Activated CD4-positive, alpha-beta T cell treated with anti-CD3 and anti-CD28 coated beads for 48 hours (primary cell): ENCODE results near the gene IFNGR1.
"Not testable (repeated sequence)": the region's sequence is repeated elsewhere in the genome, so short reads cannot be mapped to it uniquely, and the experiment has no call there.

Experiments used
- DNase-seq: peaks from one replicate; pipeline ENCODE4 v3.0.0-alpha.2; 2020

Gene IFNGR1

GRCh38 chr6:137208279-137208678 lies 10.9 kb downstream of the IFNGR1 start:
- DNase-seq, result no peak

- not testable (repeated sequence) for DNase-seq
Measured at GRCh38 chr6:137207457-137207856, 11.7 kb downstream of the IFNGR1 start.

GRCh38 chr6:137206577-137206976 lies 12.6 kb downstream of the IFNGR1 start:
- no peak for DNase-seq

- DNase-seq, result no peak
Measured at GRCh38 chr6:137203256-137203655, 15.9 kb downstream of the IFNGR1 start.

DNA sequence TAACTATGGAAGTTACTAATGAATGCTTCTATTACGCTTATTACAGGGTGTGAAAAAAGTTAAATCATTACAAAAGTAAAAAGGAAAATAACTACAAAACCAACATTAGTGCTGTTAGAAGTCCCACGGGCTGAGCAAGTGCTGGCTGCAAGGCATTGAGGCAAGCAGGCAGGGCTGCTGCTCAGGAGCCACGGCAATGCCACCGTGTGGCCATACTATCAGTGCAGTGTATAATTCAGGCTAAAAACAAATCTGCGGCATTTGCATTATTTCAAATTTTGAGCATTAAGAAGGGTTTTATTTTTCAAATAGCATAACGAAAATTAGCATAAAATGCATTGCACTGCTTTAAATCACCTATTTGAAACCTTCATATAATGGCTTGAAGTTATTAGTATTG lies 17.1 kb downstream of the IFNGR1 start:
- DNase-seq, result no peak

GRCh38 chr6:137201006-137201405 lies 18.2 kb downstream of the IFNGR1 start:
- no peak for DNase-seq

- no peak for DNase-seq
Measured at GRCh38 chr6:137200288-137200687, 18.9 kb downstream of the IFNGR1 start.

DNA sequence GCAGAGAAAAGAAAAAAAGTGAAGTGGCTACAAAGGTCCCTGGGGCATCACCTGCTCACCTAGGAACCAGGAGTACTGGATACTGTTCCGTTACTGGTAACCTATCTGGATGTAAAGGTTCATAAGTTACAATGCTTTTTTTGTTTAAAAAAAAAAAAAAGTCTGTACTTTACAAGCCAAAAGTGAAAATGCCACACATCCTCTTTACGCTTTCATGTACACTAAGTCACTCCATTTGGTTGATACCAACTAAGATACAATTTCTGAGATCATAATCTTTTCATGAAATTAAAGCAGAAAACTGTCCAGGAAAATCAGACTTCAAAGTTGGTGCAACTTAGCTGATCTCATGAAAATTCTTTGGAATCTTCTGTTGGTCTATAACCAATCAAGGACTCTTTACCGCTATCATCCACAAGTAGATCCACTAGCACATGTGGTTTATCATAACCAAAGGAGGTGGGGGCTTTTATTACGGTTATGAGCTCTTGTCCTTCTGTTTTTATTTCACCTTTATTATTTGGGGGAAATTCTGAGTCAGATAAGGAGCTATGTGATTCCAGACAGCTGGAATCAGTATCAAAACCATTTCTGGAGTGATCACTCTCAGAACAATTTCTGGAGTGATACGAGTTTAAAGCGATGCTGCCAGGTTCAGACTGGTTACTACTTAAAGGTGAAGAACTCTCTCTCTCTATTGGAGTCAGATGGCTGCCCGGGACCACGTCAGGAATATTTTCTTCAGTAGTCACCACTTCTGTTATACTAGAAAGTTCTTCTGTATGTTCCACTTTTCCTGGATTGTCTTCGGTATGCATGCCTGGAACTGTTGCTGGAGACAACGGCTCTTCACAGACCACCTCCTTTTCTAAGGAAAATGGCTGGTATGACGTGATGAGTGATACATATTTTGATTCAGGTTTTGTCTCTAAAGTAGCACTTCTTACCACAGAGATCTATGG lies 21.2 kb downstream of the IFNGR1 start:
- DNase-seq, result no peak

DNA sequence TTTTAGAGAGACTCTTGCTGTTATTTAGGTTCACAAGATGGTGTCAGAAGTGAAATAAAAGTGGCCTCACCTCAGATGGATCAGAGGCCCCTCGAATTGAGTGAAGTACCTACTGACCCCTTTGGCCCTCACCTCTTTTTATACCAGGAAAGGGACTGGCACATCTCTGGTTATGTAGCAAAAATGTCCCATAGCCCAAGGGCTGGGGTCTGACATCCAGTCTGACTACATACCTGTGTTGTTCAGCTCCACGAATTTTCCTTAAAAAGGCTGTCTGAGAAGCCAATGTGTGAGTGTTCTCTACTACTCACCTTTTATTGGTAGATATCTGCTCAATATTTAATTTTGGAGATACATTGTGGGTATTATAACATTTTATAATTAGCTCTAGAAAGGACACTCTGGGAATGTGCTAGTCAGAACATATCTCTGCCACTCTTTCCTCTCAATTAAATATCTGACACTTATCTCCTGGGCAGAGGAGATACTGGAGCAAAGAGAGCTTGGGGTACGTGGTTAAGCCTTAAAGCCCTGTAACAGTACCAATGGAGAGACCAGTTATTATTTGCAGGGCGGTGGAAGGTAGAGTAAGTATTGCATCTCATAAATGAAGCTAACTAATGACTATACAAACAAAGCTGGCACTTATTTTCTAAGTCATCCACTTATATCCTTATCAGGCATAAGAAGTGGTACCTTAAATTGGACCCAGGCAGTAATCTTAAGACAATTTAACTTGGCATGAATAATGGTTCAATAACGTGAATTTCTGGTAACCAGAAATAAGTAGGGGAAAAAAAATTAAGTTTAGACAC lies 25.7 kb downstream of the IFNGR1 start:
- no peak for DNase-seq

- DNase-seq, result no peak
Measured at GRCh38 chr6:137192821-137193220, 26.4 kb downstream of the IFNGR1 start.

DNA sequence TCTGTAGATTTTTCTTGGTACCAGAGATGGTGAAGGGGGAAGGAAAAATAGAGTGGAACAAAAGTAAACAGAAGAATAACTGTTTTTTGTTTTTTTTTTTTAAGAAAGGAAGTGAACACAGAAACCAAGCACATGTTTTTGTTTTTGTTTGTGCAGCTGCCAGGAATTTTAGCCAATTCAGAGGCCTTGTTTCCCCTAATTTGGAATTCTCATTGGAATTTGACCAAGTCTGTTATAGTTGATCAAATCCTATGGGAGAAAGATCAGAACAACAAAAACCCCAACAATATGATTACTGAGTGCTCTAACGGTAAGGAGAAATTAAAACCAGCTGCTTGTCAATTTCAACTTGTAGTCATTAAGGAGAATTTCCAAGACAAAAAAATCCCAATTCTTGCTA lies 27.5 kb downstream of the IFNGR1 start:
- DNase-seq, result no peak

GRCh38 chr6:137191236-137191635 lies 27.9 kb downstream of the IFNGR1 start:
- DNase-seq, result no peak

DNA sequence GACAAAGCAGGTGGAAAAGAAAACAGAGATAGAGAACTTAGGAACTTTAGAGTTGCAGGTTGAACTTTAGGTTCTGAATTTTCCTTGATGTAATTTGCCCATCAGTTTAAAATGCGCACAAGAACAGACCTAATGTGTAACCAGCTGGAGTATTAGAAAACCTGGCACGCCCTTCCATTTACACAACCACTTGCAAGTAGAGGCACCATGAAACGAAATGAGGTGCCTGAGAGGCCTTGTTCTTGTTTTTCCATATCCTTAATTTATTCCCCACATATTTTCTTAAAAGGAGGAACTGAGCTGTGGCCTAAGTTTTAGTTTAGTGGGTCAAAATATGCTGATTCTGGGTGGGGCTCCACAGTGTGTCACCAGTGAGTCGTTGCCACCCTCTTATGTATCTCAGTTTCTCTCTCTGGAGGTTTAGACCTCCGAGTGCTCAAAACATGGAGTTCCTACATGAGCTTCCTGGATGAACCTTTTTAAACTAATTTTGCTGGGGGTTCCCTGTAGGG lies 28.5 kb downstream of the IFNGR1 start:
- no peak for DNase-seq

DNA sequence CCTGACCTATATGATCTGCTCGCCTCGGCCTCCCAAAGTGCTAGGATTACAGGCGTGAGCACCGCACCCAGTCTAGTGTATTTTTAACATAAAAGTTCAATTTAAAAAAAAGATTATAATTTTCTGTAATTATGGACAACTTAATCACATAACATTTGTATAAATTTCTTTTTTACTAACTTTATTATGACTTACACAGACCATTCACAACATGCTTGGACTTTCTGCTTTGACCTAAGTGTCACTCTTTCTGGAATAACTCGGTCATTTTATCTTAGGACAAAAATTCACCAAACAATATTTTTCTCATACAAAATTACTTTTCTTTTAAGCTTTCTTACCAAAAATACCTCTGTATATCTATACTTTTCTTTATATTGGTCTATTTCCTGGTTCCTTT lies 30.3 kb downstream of the IFNGR1 start:
- DNase-seq, result no peak

GRCh38 chr6:137185290-137185689 lies 33.9 kb downstream of the IFNGR1 start:
- no peak for DNase-seq

GRCh38 chr6:137182654-137183073 lies 36.5 kb downstream of the IFNGR1 start:
- DNase-seq, result no peak

- DNase-seq, result no peak
Measured at GRCh38 chr6:137181891-137182653, 37.1 kb downstream of the IFNGR1 start.

DNA sequence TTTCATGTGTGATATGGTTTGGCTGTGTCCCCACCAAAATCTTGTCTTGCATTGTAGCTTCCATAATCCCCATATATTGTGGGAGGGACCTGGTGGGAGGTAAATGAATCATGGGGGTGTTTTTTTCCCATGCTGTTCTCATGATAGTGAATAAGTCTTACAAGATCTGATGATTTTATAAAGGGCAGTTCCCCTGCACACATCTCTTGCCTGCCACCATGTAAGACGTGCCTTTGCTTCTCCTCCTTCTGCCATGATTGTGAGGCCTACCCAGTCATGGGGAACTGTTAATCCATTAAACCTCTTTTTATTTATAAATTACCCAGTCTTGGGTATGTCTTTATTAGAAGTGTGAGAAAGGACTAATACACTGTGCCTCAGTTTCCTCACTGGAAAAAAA lies 41.6 kb downstream of the IFNGR1 start:
- no peak for DNase-seq

DNA sequence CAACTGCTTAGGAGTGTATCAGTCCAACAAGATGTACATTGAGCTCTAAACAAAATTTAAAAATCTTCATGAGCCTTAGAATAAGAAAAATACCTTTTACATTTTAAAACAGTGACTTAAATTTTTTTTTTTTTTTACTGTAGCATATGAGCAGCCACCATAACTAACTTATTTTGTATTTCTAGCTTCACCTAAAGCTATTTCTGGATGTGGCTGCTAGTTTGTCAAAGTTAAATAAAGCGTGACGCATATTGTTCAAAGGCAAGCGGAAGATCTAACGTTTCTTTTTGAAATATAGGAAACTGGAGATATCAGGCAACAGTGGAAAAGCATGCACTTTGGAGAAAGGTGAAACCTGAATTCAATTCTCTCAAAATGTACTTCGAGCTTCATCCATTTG lies 42.5 kb downstream of the IFNGR1 start:
- no peak for DNase-seq

DNA sequence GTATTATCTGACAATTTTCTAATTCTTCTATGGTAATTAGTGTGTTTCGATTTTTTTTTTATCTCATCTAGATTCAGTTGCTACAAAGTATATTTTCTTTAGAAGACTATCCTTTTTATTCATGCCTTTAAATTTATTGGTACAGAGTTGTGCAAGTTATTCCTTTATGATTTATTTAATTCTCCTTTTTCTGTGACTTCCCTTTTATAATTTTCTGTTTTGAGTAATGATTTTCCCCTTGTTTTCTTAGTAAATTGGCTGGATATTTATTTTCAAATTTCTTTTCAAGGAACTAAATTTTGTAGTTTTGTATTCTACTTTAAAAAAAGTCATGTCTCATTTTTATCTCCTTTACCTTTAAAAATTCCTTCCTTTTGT lies 43.3 kb downstream of the IFNGR1 start:
- no peak for DNase-seq

DNA sequence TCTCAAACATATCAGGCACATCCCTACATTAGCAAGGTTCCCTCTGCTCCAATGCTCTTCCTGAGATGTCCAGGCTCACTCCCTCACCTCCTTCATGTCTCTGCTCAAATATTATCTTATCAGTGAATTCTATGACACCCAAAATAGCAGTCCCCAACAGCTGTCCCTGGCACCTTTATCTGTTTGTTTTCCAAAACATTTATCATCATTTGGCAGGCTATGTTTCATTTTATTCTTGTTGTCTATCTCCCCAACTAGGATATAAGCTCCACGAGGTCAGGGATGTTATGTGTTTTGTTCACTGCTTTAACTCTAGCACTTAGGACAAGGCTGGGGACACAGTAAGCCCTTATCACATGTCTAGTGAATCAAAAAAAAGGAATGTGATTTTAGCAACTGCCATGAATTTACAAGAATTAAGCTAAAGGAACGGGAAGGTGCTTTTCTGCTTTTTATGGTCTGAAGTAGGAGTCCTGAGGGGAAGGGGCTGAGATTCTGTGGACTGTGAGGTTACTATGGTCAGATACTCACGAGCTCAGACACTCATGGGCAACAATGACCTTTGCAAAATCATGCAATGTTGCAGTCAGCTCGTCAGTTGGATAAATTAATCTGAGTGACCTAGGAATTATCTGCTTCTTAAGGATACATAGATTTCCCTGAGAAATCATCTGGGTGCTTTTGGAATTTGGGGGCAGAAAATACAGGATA lies 43.9 kb downstream of the IFNGR1 start:
- no peak for DNase-seq

DNA sequence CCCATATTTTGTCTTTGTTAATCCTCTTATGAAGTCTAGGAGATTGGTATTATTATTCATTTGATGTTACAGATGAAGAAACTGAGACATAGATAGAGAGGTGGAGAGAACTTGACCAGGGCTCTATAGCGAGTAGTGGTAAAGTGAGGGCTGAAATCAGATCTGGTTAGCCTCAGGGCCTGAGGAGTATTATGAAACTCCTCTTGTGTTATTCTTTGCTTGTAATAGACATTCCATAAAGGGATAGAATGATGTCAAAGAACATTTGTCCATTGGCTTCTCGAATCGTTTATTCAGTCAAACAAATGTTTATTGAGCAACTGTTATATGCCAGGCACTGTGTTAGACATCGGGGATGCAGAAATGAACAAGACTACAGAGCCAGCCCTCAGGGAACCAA lies 45.7 kb downstream of the IFNGR1 start, which contains the start of gene IL22RA2:
Gene IL22RA2, minus strand, starts transcription at position 144 of the 400 bp plus-strand sequence. CDS start 11,895 bp downstream, outside the sequence.
- DNase-seq, result no peak
